K562 (cell line): Measurements from ENCODE around the gene DCAF15. TPM values are rescaled to one million over a fixed set of nuclear protein-coding genes. Genes with fewer than 3 reads are reported as not detected.

Experiments used
- ATAC-seq: fragments of 200-7000 bp; cut with Tn5 transposase; 3 replicates; pipeline ENCODE4 v1.9.1; 2020; ENCODE audit warnings: moderate library complexity
- BruUV-seq: library from RNA; stranded (reverse); fragments of 400-500 nt; replicated peaks from 2 replicates; lab custom pipeline; 2021; lab: Mats Ljungman, UMichigan
- CTCF ChIA-PET: fragments of 300-600 bp; formaldehyde crosslinking; extraction: SDS; loops from one replicate; lab custom pipeline; 2021; ENCODE audit warnings: low intra/inter-chr PET ratio; lab: Yijun Ruan, JAX
- POLR2A ChIA-PET: fragments of 300-600, 350-650 bp; sonication (Branson Sonifier 250); formaldehyde crosslinking; extraction: SDS; loops from one replicate; lab custom pipeline; 2021; ENCODE audit warnings: antibody characterized with exemption, inconsistent platforms; lab: Yijun Ruan, JAX
- DNase-seq, 4 experiments: peaks; one replicate each; pipeline versions ENCODE4 v3.0.0 to v3.0.0-alpha.2; 2011 to 2018; ENCODE audit warnings: low spot score in 3 of 4, mixed read lengths in 3 of 4; ENCODE audit errors: extremely low read depth in 1 of 4
- FAIRE-seq: peaks from 2 replicates; lab custom pipeline; 2011; peaks lifted over from hg19 to GRCh38; lab: Jason Lieb, UNC
- H2AFZ ChIP-seq: 2 replicates; pipeline ENCODE4 v1.6.0; 2011; ENCODE audit warnings: low read depth, low read length, control low read depth, inconsistent platforms
- H3K27ac ChIP-seq: fragments of 200-600 bp; 3 replicates; pipeline ENCODE4 v1.8.0; 2011; ENCODE audit warnings: low read depth, mild to moderate bottlenecking, control low read depth, inconsistent platforms, low read length, moderate library complexity, mixed read lengths; ENCODE audit errors: extremely low read depth
- H3K27me3 ChIP-seq, 2 experiments: fragments of 300-600 bp in 1 of 2; 2 replicates in 1 of 2; 3 replicates in 1 of 2; pipeline versions ENCODE4 v1.6.0 to v1.8.0; 2011; ENCODE audit warnings: inconsistent platforms in 2 of 2, low read length in 2 of 2, mild to moderate bottlenecking in 1 of 2, mixed read lengths in 1 of 2, moderate library complexity in 1 of 2; ENCODE audit not compliant: control insufficient read depth in 2 of 2, insufficient read depth in 2 of 2
- H3K36me3 ChIP-seq: fragments of 300-600 bp; 3 replicates; pipeline ENCODE4 v1.8.0; 2011; ENCODE audit warnings: mild to moderate bottlenecking, low read length, inconsistent platforms; ENCODE audit not compliant: control insufficient read depth, insufficient read depth
- H3K4me1 ChIP-seq, 2 experiments: fragments of 200-600 bp in 1 of 2; replicated peaks in 1 of 2; 2 replicates in 1 of 2; 3 replicates in 1 of 2; pipeline versions ENCODE4 v1.5.1 to v1.8.0; 2011; ENCODE audit warnings: inconsistent platforms in 2 of 2, low read length in 2 of 2, mild to moderate bottlenecking in 1 of 2, mixed read lengths in 1 of 2, moderate library complexity in 1 of 2; ENCODE audit not compliant: control insufficient read depth in 2 of 2, insufficient read depth in 2 of 2
- H3K4me2 ChIP-seq: 2 replicates; pipeline ENCODE4 v1.6.1; 2011; ENCODE audit warnings: low read length, control low read depth, inconsistent platforms, mixed read lengths; ENCODE audit not compliant: insufficient read depth
- H3K4me3 ChIP-seq: fragments of 200-600 bp; sonication (generic), shearing (Covaris generic); 2 replicates; pipeline ENCODE4 v1.5.1; 2016; ENCODE audit warnings: control low read depth, inconsistent platforms
- H3K79me2 ChIP-seq: fragments of 200-600 bp; 3 replicates; pipeline ENCODE4 v1.8.0; 2011; ENCODE audit warnings: low read length, inconsistent platforms; ENCODE audit not compliant: control insufficient read depth, insufficient read depth
- H3K9ac ChIP-seq, 2 experiments: 2 replicates each; pipeline versions ENCODE4 v1.6.0 to v1.6.1; 2011; ENCODE audit warnings: low read depth in 2 of 2, low read length in 2 of 2, control low read depth in 1 of 2, inconsistent platforms in 1 of 2, mild to moderate bottlenecking in 1 of 2, mixed read lengths in 1 of 2; ENCODE audit not compliant: insufficient read depth in 1 of 2
- H3K9me1 ChIP-seq: one replicate; pipeline ENCODE4 v1.6.0; 2011; ENCODE audit warnings: inconsistent platforms, mild to moderate bottlenecking, low read length, moderate library complexity; ENCODE audit not compliant: control insufficient read depth, insufficient read depth
- H3K9me3 ChIP-seq: replicated peaks from 2 replicates; pipeline ENCODE4 v1.5.1; 2011; ENCODE audit warnings: low read depth, low read length, inconsistent platforms; ENCODE audit not compliant: control insufficient read depth, insufficient read depth
- H4K20me1 ChIP-seq: replicated peaks from 2 replicates; pipeline ENCODE4 v1.6.1; 2011; ENCODE audit warnings: low read length, inconsistent platforms, mixed read lengths; ENCODE audit not compliant: control insufficient read depth, insufficient read depth
- ADNP ChIP-seq: fragments of 200-800 bp; sonication (Bioruptor generic); IDR thresholded peaks from 2 replicates; pipeline ENCODE4 v1.6.1; 2016; ENCODE audit warnings: missing genetic modification characterization, missing compliant biosample characterization
- CBX1 ChIP-seq: sonication (generic); IDR thresholded peaks from 2 replicates; pipeline ENCODE4 v1.6.1; 2016; ENCODE audit warnings: antibody characterized with exemption, low read depth, mild to moderate bottlenecking
- CHD4 ChIP-seq: fragments of 200-600 bp; sonication (generic); IDR thresholded peaks from 3 replicates; pipeline ENCODE4 v1.6.1; 2012; ENCODE audit warnings: low read depth, mild to moderate bottlenecking, mixed read lengths, low read length, inconsistent platforms; ENCODE audit not compliant: insufficient read depth, insufficient replicate concordance, poor library complexity, severe bottlenecking
- FOS ChIP-seq: IDR thresholded peaks from 3 replicates; pipeline ENCODE4 v1.6.1; 2011; ENCODE audit not compliant: insufficient read length; ENCODE audit errors: extremely low read depth
- FOXK1 ChIP-seq: sonication (generic); formaldehyde crosslinking; IDR thresholded peaks from 2 replicates; pipeline ENCODE4 v1.8.0; 2022; ENCODE audit warnings: missing genetic modification reagents, mild to moderate bottlenecking, borderline replicate concordance
- KDM1A ChIP-seq, 2 experiments: fragments of 450-650 bp; IDR thresholded peaks; 2 replicates each; pipeline ENCODE4 v1.6.1; 2016; ENCODE audit warnings: mild to moderate bottlenecking in 2 of 2
- KLF10 ChIP-seq: fragments of 250-450 bp; sonication (Bioruptor Pico); IDR thresholded peaks from 2 replicates; pipeline ENCODE4 v1.6.1; 2021; ENCODE audit warnings: matching md5 sums
- MYNN ChIP-seq, 2 experiments: sonication (generic); formaldehyde crosslinking in 1 of 2; IDR thresholded peaks; 2 replicates each; pipeline versions ENCODE4 v1.5.0 to v1.6.1; 2016 to 2020; ENCODE audit warnings: antibody characterized with exemption in 1 of 2, missing genetic modification reagents in 1 of 2
- NFIC ChIP-seq: fragments of 450-650 bp; IDR thresholded peaks from 2 replicates; pipeline ENCODE4 v1.6.1; 2017; ENCODE audit warnings: mild to moderate bottlenecking, inconsistent platforms
- POU5F1 ChIP-seq: fragments of 150-350 bp; IDR thresholded peaks from 2 replicates; pipeline ENCODE4 v1.6.1; 2014; ENCODE audit warnings: borderline replicate concordance, low read length, low read depth, mild to moderate bottlenecking; ENCODE audit not compliant: partially characterized antibody
- RBM14 ChIP-seq: fragments of 200-400 bp; formaldehyde crosslinking; IDR thresholded peaks from 2 replicates; pipeline ENCODE4 v1.6.1; 2018; ENCODE audit warnings: low read depth, mild to moderate bottlenecking, low read length, moderate library complexity, borderline replicate concordance; ENCODE audit not compliant: insufficient read depth
- RCOR1 ChIP-seq, 2 experiments: IDR thresholded peaks; 2 replicates each; pipeline ENCODE4 v1.6.1; 2012; ENCODE audit warnings: low read depth in 2 of 2, low read length in 2 of 2, borderline replicate concordance in 1 of 2, improper control_type of control experiment in 1 of 2
- SMAD3 ChIP-seq: fragments of 450-650 bp; formaldehyde crosslinking; conservative IDR thresholded peaks from 2 replicates; pipeline ENCODE4 v1.4.0; 2020; ENCODE audit warnings: mild to moderate bottlenecking
- SMARCA5 ChIP-seq: fragments of 450-650 bp; IDR thresholded peaks from 2 replicates; pipeline ENCODE4 v1.6.1; 2016
- SPI1 ChIP-seq: IDR thresholded peaks from 2 replicates; pipeline ENCODE4 v1.6.1; 2011; ENCODE audit warnings: low read depth, low read length, control low read depth, borderline replicate concordance
- TFAP4 ChIP-seq: sonication (generic); formaldehyde crosslinking; IDR thresholded peaks from 2 replicates; pipeline ENCODE4 v1.8.0; 2022; ENCODE audit warnings: missing genetic modification reagents, mild to moderate bottlenecking, moderate library complexity, borderline replicate concordance
- ZNF121 ChIP-seq: sonication (generic); formaldehyde crosslinking; conservative IDR thresholded peaks from 2 replicates; pipeline ENCODE4 v1.8.0; 2022; ENCODE audit warnings: missing genetic modification reagents
- ZNF124 ChIP-seq: sonication (generic); formaldehyde crosslinking; IDR thresholded peaks from 2 replicates; pipeline ENCODE4 v1.8.1; 2022; ENCODE audit warnings: missing genetic modification reagents
- ZNF384 ChIP-seq: IDR thresholded peaks from 2 replicates; pipeline ENCODE4 v1.6.1; 2012; ENCODE audit warnings: low read depth, low read length, improper control_type of control experiment
- ZNF583 ChIP-seq: fragments of 250-450 bp; sonication (Bioruptor Pico); IDR thresholded peaks from 2 replicates; pipeline ENCODE4 v1.4.0; 2020
- ZNF644 ChIP-seq: fragments of 200-800 bp; sonication (Bioruptor generic); IDR thresholded peaks from 2 replicates; pipeline ENCODE4 v1.6.1; 2016; ENCODE audit warnings: low read depth, missing genetic modification characterization, missing compliant biosample characterization
- ZNF696 ChIP-seq: fragments of 250-450 bp; sonication (Bioruptor Pico); conservative IDR thresholded peaks from 2 replicates; pipeline ENCODE4 v1.4.0; 2020; ENCODE audit warnings: mild to moderate bottlenecking, moderate library complexity
- WGBS: fragments of 100-300 bp; shearing (Covaris generic); methylation state at CpG from one replicate; pipeline ENCODE4 v1.1.6; 2016; ENCODE audit warnings: low coverage, mixed read lengths; ENCODE audit not compliant: insufficient coverage; ENCODE audit errors: missing lambda C conversion rate; 5-methylcytosine and 5-hydroxymethylcytosine counted together
- in situ Hi-C: fragments of 300-500 bp; cut with MboI; formaldehyde crosslinking; loops from 4 replicates; pipeline ENCODE4 v1.15.0; 2018; ENCODE audit warnings: inconsistent platforms, mixed read lengths
- intact Hi-C: fragments of 100-400 bp; cut with micrococcal nuclease; formaldehyde crosslinking; loops from 2 replicates; pipeline ENCODE4 v1.14.2; 2022
- polyA plus RNA-seq, 8 experiments: library from polyadenylated mRNA; depleted of rRNA in 4 of 8; stranded (reverse) in 5 of 8; unstranded in 3 of 8; fragments of >200 nt; fragmentation: Nextera tagmentation in 2 of 8; fragmentation: Illumina TruSeq in 1 of 8; extraction: Ambion mirVana in 2 of 8; extraction: Trizol in 1 of 8; gene quantifications; 2 replicates each; pipeline versions ENCODE4 v1.2.1 to v1.2.3, GENCODE V29; 2011 to 2014; ENCODE audit warnings: inconsistent platforms in 1 of 8, missing spikeins in 1 of 8
- total RNA-seq, 7 experiments: library from RNA; depleted of rRNA in 6 of 7; stranded (reverse); fragments of >200 nt in 6 of 7; fragmentation: Illumina TruSeq in 2 of 7; extraction: Trizol in 2 of 7; gene quantifications; 2 replicates each; pipeline versions ENCODE4 v1.2.1 to v1.2.3, GENCODE V29; 2011 to 2021; ENCODE audit warnings: low replicate concordance in 1 of 7
- TF ChIP-seq, protein P1 (sequence below): sonication (generic); formaldehyde crosslinking; IDR thresholded peaks from 2 replicates; pipeline ENCODE4 v1.8.0; 2022; ENCODE audit warnings: mild to moderate bottlenecking, missing genetic modification reagents

Gene DCAF15
- total and polyA plus RNA-seq, 9 of the 15 experiments (the other 6 are each of a cell fraction or from before 2014, with no cell fraction given): 0.17 to 68.5 (median 27.7) TPM

GRCh38 chr19:13972368-13973155 lies 20.3 kb downstream of the DCAF15 start:
- ChIA-PET CTCF (no interaction called here), POLR2A (no interaction called here)
- H3K9ac ChIP-seq: no peak overlapping the region
- H3K9me3 ChIP-seq: no peaks in the 10 kb centered on the region
- H3K27me3 ChIP-seq: no peaks in the 10 kb centered on the region
- no peaks in the 10 kb centered on the region for H4K20me1 ChIP-seq
- 92% methylated on average over 24 of the region's 37 CpGs for WGBS
- no peak for DNase-seq
- no peak for FAIRE-seq
- H3K4me3 ChIP-seq: no peak overlapping the region
- peaks cover 0 to 6% of the 10 kb centered on the region in 2 experiments; a peak in 2 of 5 replicates for H3K4me1 ChIP-seq
- H3K36me3 ChIP-seq: peaks cover 60% of the 10 kb centered on the region
- BruUV-seq: no TSS peak
- no peaks in the 10 kb centered on the region for H3K79me2 ChIP-seq
- in situ Hi-C loops: no loop called here
- no peaks in the 10 kb centered on the region for H3K9me1 ChIP-seq
- no peak overlapping the region for H3K27ac ChIP-seq
- no peak overlapping the region for H2AFZ ChIP-seq
- intact Hi-C loops: no loop called here
- no peak overlapping the region for H3K4me2 ChIP-seq
- no peak for ATAC-seq
- peak; percentile 71 for TF ChIP-seq ADNP (tag)
- no peak for TF ChIP-seq ZNF124
- TF ChIP-seq SMARCA5: peak; percentile 63; the same call in 1 of the 2 replicates
- peak; percentile 53 for TF ChIP-seq CHD4
- TF ChIP-seq FOS: no peak
- no peak for TF ChIP-seq ZNF644 (tag)
- TF ChIP-seq RBM14: no peak
- TF ChIP-seq, protein P1, sequence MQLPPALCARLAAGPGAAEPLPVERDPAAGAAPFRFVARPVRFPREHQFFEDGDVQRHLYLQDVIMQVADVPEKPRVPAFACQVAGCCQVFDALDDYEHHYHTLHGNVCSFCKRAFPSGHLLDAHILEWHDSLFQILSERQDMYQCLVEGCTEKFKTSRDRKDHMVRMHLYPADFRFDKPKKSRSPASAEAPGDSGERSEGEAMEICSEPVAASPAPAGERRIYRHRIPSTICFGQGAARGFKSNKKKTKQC (CRISPR knock-in tag): no peak
- TF ChIP-seq RCOR1 (IDR thresholded peaks at IDR 0.05; ENCODE audit: borderline replicate concordance in 1 of 2, low read depth in 2 of 2, low read length in 2 of 2): no peak
- TF ChIP-seq KDM1A (IDR thresholded peaks at IDR 0.05): peak; percentile 73 to 82
- TF ChIP-seq POU5F1: no peak
- TF ChIP-seq FOXK1 (CRISPR knock-in tag): no peak
- TF ChIP-seq ZNF384: no peak
- no peak for TF ChIP-seq ZNF696 (CRISPR knock-in tag)
- TF ChIP-seq MYNN (IDR thresholded peaks at IDR 0.05): no peak
- TF ChIP-seq MYNN (CRISPR knock-in tag; IDR thresholded peaks at IDR 0.05): no peak
- no peak for TF ChIP-seq NFIC
- TF ChIP-seq SPI1: no peak
- TF ChIP-seq SMAD3 (CRISPR knock-in tag): no peak
- TF ChIP-seq TFAP4 (CRISPR knock-in tag): no peak
- 0 out of 2 replicates have a peak, but pooled peaks have one; percentile 24 for TF ChIP-seq CBX1
- no peak for TF ChIP-seq ZNF583 (CRISPR knock-in tag)
- no peak for TF ChIP-seq ZNF121 (CRISPR knock-in tag)
- no peak for TF ChIP-seq KLF10 (CRISPR knock-in tag)
